HepG2 (cell line): ENCODE data around the gene MOGAT3. TPM values are rescaled to one million over a fixed set of nuclear protein-coding genes. Genes with fewer than 3 reads are reported as not detected.

Source experiments
- AGO1 ChIP-seq: fragments of 200-400 bp; formaldehyde crosslinking; IDR thresholded peaks from 2 replicates; pipeline ENCODE4 v1.6.1; 2017; ENCODE audit warnings: mild to moderate bottlenecking, low read depth, low read length, moderate library complexity; ENCODE audit not compliant: poor library complexity, severe bottlenecking
- HOXD1 ChIP-seq: sonication (generic); formaldehyde crosslinking; IDR thresholded peaks from 2 replicates; pipeline ENCODE4 v1.5.0; 2020; ENCODE audit warnings: missing genetic modification reagents
- MAZ ChIP-seq, 2 experiments: sonication (generic) in 1 of 2; formaldehyde crosslinking in 1 of 2; IDR thresholded peaks; 2 replicates each; pipeline versions ENCODE4 v1.5.0 to v1.6.1; 2012 to 2020; ENCODE audit warnings: low read depth in 2 of 2, mild to moderate bottlenecking in 2 of 2, borderline replicate concordance in 1 of 2, improper control_type of control experiment in 1 of 2, low read length in 1 of 2, missing genetic modification reagents in 1 of 2, moderate library complexity in 1 of 2
- NKX3-1 ChIP-seq: sonication (generic); formaldehyde crosslinking; IDR thresholded peaks from 2 replicates; pipeline ENCODE4 v1.5.0; 2020; ENCODE audit warnings: missing genetic modification reagents
- NR2F1 ChIP-seq, 2 experiments: fragments of 450-650 bp in 1 of 2; formaldehyde crosslinking in 1 of 2; IDR thresholded peaks; 2 replicates each; pipeline versions ENCODE4 v1.5.0 to v1.6.1; 2016 to 2020; ENCODE audit warnings: mild to moderate bottlenecking in 1 of 2, missing compliant biosample characterization in 1 of 2, missing genetic modification reagents in 1 of 2, moderate library complexity in 1 of 2
- PRDM15 ChIP-seq: sonication (generic); formaldehyde crosslinking; IDR thresholded peaks from 2 replicates; pipeline ENCODE4 v1.4.0; 2020; ENCODE audit warnings: missing genetic modification reagents
- ZBTB10 ChIP-seq: sonication (generic); formaldehyde crosslinking; IDR thresholded peaks from 2 replicates; pipeline ENCODE4 v1.4.0; 2020; ENCODE audit warnings: missing genetic modification reagents, borderline replicate concordance
- ZNF180 ChIP-seq: sonication (generic); formaldehyde crosslinking; IDR thresholded peaks from 2 replicates; pipeline ENCODE4 v1.4.0; 2020; ENCODE audit warnings: low read depth, missing genetic modification reagents, borderline replicate concordance
- ZNF569 ChIP-seq: sonication (generic); formaldehyde crosslinking; IDR thresholded peaks from 2 replicates; pipeline ENCODE4 v1.5.0; 2020; ENCODE audit warnings: mild to moderate bottlenecking, missing genetic modification reagents, moderate library complexity, borderline replicate concordance
- polyA plus RNA-seq, 8 experiments: library from polyadenylated mRNA; depleted of rRNA in 3 of 8; stranded (reverse) in 7 of 8; unstranded in 1 of 8; fragments of >200 nt; fragmentation: Illumina TruSeq in 4 of 8; extraction: Trizol in 4 of 8; gene quantifications; 2 replicates each; pipeline versions ENCODE4 v1.2.1 to v1.2.3, GENCODE V29; 2011 to 2016; ENCODE audit warnings: low read depth in 4 of 8, missing spikeins in 1 of 8, mixed read lengths in 1 of 8; ENCODE audit not compliant: insufficient read depth in 1 of 8
- total RNA-seq, 5 experiments: library from RNA; depleted of rRNA; stranded (reverse); fragments of >200 nt; fragmentation: Illumina TruSeq; extraction: Trizol; gene quantifications; 2 replicates each; pipeline ENCODE4 v1.2.3, GENCODE V29; 2016; ENCODE audit warnings: low read depth in 1 of 5
- TF ChIP-seq, protein P1 (sequence below): sonication (generic); formaldehyde crosslinking; IDR thresholded peaks from 2 replicates; pipeline ENCODE4 v1.5.0; 2020; ENCODE audit warnings: mild to moderate bottlenecking, missing genetic modification reagents, borderline replicate concordance
- TF ChIP-seq, protein P2 (sequence below): sonication (generic); formaldehyde crosslinking; IDR thresholded peaks from 2 replicates; pipeline ENCODE4 v1.8.0; 2022; ENCODE audit warnings: missing genetic modification reagents, low read depth, mild to moderate bottlenecking, borderline replicate concordance

The MOGAT3 gene
- total and polyA plus RNA-seq, 2 of the 13 experiments (the other 11 are each of a cell fraction or from before 2014, with no cell fraction given) = 22.5 to 30.5 TPM

GRCh38 chr7:101200862-101201599, at the start of gene MOGAT3 (continued):
- peak; percentile 86 for TF ChIP-seq MAZ (IDR thresholded peaks at IDR 0.05; ENCODE audit: borderline replicate concordance, low read depth, low read length)
- peak; percentile 71 for TF ChIP-seq MAZ (CRISPR knock-in tag; IDR thresholded peaks at IDR 0.05; ENCODE audit: low read depth)
- no peak for TF ChIP-seq ZNF180 (CRISPR knock-in tag)
- TF ChIP-seq PRDM15 = no peak
- TF ChIP-seq HOXD1 = peak; percentile 55; the same call in 1 of the 2 replicates
- no peak for TF ChIP-seq NKX3-1
- TF ChIP-seq AGO1 = no peak
- TF ChIP-seq, protein P1, sequence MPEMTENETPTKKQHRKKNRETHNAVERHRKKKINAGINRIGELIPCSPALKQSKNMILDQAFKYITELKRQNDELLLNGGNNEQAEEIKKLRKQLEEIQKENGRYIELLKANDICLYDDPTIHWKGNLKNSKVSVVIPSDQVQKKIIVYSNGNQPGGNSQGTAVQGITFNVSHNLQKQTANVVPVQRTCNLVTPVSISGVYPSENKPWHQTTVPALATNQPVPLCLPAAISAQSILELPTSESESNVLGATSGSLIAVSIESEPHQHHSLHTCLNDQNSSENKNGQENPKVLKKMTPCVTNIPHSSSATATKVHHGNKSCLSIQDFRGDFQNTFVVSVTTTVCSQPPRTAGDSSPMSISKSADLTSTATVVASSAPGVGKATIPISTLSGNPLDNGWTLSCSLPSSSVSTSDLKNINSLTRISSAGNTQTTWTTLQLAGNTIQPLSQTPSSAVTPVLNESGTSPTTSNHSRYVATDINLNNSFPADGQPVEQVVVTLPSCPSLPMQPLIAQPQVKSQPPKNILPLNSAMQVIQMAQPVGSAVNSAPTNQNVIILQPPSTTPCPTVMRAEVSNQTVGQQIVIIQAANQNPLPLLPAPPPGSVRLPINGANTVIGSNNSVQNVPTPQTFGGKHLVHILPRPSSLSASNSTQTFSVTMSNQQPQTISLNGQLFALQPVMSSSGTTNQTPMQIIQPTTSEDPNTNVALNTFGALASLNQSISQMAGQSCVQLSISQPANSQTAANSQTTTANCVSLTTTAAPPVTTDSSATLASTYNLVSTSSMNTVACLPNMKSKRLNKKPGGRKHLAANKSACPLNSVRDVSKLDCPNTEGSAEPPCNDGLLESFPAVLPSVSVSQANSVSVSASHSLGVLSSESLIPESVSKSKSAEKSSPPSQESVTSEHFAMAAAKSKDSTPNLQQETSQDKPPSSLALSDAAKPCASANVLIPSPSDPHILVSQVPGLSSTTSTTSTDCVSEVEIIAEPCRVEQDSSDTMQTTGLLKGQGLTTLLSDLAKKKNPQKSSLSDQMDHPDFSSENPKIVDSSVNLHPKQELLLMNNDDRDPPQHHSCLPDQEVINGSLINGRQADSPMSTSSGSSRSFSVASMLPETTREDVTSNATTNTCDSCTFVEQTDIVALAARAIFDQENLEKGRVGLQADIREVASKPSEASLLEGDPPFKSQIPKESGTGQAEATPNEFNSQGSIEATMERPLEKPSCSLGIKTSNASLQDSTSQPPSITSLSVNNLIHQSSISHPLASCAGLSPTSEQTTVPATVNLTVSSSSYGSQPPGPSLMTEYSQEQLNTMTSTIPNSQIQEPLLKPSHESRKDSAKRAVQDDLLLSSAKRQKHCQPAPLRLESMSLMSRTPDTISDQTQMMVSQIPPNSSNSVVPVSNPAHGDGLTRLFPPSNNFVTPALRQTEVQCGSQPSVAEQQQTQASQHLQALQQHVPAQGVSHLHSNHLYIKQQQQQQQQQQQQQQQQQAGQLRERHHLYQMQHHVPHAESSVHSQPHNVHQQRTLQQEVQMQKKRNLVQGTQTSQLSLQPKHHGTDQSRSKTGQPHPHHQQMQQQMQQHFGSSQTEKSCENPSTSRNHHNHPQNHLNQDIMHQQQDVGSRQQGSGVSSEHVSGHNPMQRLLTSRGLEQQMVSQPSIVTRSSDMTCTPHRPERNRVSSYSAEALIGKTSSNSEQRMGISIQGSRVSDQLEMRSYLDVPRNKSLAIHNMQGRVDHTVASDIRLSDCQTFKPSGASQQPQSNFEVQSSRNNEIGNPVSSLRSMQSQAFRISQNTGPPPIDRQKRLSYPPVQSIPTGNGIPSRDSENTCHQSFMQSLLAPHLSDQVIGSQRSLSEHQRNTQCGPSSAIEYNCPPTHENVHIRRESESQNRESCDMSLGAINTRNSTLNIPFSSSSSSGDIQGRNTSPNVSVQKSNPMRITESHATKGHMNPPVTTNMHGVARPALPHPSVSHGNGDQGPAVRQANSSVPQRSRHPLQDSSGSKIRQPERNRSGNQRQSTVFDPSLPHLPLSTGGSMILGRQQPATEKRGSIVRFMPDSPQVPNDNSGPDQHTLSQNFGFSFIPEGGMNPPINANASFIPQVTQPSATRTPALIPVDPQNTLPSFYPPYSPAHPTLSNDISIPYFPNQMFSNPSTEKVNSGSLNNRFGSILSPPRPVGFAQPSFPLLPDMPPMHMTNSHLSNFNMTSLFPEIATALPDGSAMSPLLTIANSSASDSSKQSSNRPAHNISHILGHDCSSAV (CRISPR knock-in tag) = no peak
- TF ChIP-seq, protein P2, sequence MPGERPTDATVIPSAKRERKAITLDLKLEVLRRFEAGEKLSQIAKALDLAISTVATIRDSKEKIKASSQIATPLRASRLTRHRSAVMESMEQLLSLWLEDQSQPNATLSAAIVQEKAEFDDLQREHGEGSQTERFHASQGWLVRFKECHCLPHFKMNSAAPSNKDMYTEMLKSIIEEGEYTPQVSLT (CRISPR knock-in tag) = no peak
- TF ChIP-seq NR2F1 (CRISPR knock-in tag; IDR thresholded peaks at IDR 0.05) = peak; percentile 88 to 90
- no peak for TF ChIP-seq ZNF569 (CRISPR knock-in tag)
- no peak for TF ChIP-seq ZBTB10 (CRISPR knock-in tag)
